Measurements from ENCODE around the gene TFEB.

- TF ChIP-seq POLR2A (IDR thresholded peaks at IDR 0.05) (no peak), CTCF (IDR thresholded peaks at IDR 0.05) (no peak)
These were observed 40.4 kb downstream of the TFEB start for GRCh38 chr6:41694815-41695526.

All from ovary (tissue), 3 donors.